ENCODE results near the gene OAF.
"Not testable (repeated sequence)": the region's sequence is repeated elsewhere in the genome, so short reads cannot be mapped to it uniquely, and the experiment has no call there.

Gene OAF

GRCh38 chr11:120210626-120211521 lies at the start of gene OAF:
Gene OAF, plus strand, starts transcription at chr11:120211032. Its CDS starts 248 bp downstream, at chr11:120211280.
- in situ Hi-C loops (cut with HindIII; ENCODE audit: low sequenced_read_pairs): no loop called here

DNA sequence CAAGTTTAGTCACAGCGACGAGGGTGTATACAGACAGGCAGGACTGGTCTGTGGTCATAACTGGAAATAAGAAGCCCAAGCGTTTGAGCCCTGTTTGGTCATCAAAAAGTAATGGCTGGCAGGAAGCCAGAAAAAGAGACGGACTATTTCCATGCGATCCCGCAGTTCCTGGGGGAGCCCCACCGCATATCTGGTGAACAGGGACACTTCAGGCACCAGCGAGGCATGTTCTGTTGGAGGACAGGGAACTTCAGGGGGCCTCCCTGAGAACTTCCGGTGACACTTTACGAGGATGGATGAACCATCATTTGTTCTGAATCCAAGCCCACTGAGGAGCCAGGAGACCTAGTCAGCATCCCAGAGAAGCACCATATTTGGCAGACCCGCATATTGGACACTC lies 43.2 kb upstream of the OAF start:
- in situ Hi-C loops (cut with HindIII; ENCODE audit: low sequenced_read_pairs): no loop called here

DNA sequence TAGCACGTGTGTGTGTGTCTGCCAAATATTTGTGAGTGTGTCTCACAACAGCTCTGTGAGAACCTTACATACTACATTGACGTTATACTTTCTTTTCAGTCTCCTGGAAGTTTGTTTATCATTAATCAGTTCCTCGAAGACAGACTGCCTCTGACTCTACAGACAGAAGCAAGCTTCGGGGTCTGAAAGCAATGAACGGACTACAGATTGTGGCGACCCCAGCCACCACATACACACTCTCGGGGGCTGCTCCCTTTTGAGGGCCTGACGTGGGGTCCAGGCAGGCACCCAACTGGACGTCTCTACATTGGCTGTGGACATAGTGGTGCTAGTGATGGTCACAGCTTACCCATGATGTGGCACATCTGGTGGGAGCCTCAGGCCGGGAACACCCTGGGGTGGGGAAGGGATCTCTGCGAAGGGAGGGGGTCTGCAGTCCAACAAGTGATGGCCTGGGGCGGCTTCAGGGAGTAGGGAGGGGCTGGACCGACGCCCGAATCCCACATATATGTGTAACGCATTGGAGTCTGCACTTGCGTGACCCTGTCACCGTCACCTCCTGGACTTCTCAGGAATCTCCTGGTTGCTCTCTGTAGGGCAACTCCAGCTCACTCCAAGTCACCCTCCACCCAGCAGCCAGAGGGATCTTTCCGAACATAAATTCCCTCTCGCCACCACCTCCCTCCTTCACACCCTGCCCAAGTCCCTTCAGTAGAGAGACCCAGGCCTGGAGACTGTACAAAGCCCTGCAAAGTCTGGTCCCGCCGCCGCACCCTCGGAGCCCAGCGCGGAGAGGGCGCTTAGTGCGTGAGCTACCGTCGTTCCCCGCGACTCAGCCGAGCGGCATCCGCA lies 42.5 kb upstream of the OAF start:
- in situ Hi-C loops (cut with HindIII; ENCODE audit: low sequenced_read_pairs): no loop called here

DNA sequence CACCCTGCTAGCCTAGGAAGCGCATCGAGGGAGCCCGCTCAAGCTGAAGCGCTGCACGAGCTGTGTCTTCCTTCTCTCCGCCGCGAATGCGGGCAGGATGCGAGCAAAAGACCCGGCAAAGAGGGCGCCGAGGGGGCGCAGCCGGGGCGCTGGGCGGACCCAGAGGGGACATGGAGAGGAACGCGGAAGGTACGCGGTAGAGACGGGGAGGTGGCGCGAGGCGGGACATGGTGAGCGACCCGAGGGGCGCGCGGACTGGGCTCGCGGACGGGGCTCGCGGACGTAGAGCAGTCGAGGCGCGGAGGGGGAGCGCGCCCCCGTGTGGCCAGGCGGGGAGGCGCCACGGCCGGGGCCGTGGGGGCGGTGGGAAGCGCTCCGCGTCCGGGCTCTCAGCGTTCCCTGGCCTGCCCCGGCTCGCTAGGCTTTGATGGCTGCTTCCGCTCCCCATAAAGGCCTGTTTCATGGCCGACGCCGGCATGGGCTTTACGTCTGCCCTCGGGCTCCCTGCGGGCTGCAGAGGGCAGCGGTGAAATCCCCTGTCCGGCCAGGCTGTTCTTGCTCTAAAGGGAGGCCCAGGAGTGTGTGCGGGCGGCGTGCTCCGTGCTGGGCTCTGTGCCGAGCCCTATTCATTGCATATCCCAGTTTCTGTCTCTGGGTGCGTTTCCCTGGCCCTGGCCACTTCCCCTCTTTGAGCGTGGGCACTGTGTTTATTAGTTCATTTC lies 41.7 kb upstream of the OAF start:
- in situ Hi-C loops (cut with HindIII; ENCODE audit: low sequenced_read_pairs): no loop called here

GRCh38 chr11:120169981-120170698 lies 40.7 kb upstream of the OAF start:
- in situ Hi-C loops (cut with HindIII; ENCODE audit: low sequenced_read_pairs): no loop called here

DNA sequence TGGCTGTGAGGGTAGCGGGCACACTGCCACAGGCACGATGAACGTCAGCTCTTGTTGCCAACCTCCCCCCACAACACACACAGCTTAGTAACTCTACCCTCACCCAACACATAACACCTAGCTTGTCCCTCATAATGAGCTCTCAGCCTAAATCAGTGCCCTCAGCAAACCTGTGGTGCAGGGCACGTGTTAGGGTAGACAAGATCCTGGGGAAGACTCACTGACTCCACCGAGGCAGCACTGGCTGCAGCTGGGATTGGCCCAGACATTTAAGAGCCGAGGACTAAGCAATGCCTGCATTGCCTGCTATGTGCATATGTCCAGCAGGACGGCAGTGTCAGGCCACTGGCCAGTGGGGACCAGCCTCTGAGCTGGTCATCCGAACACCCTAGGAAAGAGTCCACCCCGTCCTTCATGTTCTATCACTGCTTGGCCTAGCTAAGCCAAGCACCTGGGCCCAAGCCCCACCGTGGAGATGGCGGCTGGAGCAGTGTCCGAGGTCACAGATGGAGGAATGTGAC lies 40.0 kb upstream of the OAF start:
- in situ Hi-C loops (cut with HindIII; ENCODE audit: low sequenced_read_pairs): no loop called here

GRCh38 chr11:120172054-120172911 lies 38.5 kb upstream of the OAF start:
- in situ Hi-C loops (cut with HindIII; ENCODE audit: low sequenced_read_pairs): no loop called here

DNA sequence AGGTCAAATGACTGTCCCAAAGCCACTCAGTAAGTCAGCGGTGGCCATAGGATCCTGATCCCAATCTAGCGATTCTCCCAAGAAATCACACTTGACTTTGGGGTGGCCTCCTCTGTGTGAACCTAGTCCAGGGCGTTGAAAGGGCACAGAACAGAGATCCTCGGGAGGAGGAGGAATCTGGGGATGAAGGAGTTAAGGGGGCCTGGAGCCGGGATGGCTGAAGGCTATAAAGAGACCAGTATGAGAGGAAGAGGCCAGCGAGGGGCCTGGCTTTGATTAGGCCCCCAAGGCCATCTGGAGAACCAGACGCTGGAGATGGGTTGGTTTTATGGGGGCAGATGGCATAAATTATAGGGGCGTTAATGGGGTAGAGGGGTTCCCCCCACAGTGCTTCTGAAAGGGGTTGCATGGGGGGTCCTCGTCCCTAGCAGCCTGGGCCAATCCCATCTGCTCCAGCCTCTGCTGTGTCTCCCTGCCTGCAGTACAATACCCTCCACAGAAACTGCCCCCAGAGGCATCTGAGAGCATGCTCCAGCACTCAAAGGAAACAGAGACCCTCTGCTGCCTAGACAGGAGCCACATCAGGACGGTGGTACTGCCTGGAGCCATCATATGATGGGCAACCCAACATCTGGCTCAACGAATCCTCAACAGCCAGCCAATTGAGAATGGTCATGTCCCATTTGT lies 37.7 kb upstream of the OAF start:
- in situ Hi-C loops (cut with HindIII; ENCODE audit: low sequenced_read_pairs): no loop called here

DNA sequence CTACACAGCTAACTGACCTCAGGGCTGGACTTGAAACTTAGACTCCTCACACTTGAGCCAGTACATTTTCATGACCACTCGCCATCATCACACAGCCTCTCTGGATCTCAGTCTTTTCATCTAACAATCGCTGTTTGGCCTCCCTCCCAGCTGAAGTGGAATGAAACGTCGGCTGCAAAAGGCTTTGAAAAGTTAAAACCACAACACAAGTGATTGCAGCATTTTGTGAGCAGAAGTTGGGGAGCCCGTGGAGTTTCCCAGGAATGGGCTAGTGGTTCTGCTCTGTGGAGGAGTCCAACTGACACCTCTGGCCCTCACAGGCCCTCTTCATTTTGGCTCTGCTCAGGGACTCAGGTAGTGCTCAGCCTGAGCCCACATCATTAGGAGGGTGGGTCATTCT lies 37.0 kb upstream of the OAF start:
- in situ Hi-C loops (cut with HindIII; ENCODE audit: low sequenced_read_pairs): no loop called here

DNA sequence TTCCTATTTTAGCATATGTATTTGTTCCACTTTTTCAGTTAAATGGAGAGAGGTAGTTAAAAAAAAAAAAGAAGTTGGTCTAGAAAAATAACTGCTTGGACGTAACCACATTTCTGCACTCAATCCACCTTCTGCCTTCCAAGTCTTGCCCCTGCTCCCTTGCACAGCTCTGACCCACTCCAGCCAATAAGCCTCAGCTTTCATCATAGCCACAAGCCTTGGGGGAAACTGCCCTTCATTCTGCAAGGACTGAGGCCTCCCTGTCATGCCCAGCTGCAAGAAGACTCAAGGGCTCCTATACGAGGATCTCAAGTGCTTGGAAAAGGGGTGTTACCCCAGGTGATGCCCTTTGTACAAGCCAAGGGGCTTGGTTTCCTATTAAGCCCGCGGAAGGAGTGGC lies 36.0 kb upstream of the OAF start:
- in situ Hi-C loops (cut with HindIII; ENCODE audit: low sequenced_read_pairs): loop anchor here (5.0 kb wide), 1 partner anchor 52 kb away; no protein-coding TSS in a partner anchor

- in situ Hi-C loops (cut with HindIII; ENCODE audit: low sequenced_read_pairs): loop anchor here (5.0 kb wide), 1 partner anchor 49 kb away; no protein-coding TSS in a partner anchor
Measured at GRCh38 chr11:120178561-120179056, 32.2 kb upstream of the OAF start.

DNA sequence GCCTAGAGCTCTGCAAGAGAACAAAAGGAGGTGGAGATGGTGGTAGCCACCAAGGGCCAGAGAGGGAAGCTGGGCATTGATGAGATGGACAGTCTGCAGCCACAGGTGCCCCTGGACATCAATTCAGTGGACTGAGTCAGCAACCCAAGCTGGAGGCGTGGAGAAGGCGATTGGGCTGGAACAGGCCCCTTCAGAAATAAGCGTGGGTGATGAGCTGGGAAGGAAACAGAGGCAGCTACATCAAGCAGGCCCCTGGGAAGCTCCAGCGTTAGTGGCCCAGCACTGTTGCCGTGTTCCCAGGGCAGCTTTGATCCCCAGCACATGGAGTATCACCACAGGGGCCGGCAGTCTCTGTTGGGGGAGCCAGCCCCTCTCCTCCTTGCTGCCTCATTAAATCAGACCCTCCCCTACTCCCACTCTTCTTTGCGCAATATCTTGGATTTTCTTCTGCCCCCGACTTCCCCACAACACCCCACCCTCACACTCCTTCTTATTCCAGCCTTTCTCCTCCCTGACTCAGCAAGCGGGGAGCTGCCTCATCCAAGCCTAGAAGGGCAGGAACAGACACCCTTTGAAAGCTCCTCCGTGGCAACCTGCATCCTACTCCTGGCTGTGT lies 31.7 kb upstream of the OAF start:
- in situ Hi-C loops (cut with HindIII; ENCODE audit: low sequenced_read_pairs): loop anchor here (5.0 kb wide), 1 partner anchor 48 kb away; no protein-coding TSS in a partner anchor

DNA sequence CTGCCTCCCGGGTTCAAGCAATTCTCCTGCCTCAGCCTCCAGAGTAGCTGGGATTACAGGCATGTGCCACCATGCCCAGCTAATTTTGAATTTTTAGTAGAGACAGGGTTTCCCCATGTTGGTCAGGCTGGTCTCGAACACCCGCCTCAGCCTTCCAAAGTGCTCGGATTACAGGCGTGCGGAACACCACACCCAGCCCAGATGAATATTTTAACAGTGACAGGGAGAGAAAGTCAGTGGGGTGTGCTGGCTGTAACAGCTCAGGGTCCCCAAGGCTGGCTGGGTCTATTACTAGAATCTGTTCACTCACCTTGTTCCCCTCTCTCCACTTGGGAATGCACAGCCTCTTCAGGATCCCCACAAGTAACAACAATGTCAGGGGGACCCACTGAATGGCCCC lies 30.8 kb upstream of the OAF start:
- in situ Hi-C loops (cut with HindIII; ENCODE audit: low sequenced_read_pairs): not testable (repeated sequence)

DNA sequence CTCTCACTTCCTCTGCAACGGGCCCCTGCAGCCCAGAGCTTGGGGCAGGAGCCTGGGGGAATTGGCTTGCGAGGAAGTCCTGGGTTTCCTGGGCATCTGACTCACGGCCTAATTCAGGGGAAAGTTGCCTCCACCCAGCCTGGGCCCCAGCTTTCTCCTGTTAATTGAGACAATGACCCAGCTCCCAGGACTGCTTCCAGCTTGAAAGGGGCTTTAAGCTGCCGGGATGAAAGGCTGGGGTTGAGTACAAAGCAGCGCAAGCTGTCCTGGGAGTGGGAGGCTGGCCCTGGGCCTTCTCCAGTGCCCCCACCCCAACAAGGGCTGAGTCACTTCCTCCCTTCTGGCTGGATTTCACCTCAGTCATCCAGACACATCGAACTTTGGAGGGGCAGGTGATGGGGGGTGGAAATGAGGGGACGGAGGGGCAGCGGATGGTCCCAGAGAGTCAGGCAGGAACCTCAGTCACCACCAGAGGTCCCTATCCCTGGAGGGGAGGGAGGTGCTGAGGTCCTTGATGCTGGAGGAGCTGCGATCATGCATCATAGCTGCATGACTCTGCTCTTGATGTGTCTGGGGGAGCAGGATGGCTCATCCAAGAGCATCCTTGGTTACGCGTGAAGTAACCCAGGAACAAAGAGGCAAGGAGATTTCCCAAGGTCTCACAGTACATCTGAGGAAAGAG lies 30.1 kb upstream of the OAF start:
- in situ Hi-C loops (cut with HindIII; ENCODE audit: low sequenced_read_pairs): no loop called here

DNA sequence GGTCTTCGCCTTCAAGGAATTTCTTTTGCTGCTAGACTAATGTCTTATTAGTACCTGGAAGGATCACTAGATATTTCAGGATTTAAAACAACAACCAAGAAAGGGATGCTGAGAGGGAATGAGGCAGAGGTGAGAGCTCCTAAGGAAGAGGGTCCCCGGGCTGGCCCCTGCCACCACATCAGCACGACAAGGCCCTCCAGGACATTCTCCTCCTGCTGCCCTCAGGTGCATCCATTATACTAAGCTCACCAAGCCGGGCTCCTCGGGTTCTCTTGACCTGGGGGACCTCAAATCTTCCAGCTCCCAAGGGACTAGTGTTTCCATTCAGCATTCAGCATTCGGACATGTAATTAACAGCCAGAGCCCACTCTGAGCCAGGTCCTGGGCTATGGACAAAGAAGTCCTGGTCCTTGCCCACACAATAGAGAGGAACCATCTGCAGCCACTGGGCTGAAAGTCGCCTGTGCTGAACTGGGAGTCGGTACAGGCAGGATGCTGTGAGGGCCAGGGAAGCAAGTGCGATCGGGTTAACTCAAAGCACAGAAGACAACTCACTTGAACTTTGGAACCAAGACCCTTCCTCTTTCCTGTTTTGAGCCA lies 29.4 kb upstream of the OAF start:
- in situ Hi-C loops (cut with HindIII; ENCODE audit: low sequenced_read_pairs): no loop called here

- in situ Hi-C loops (cut with HindIII; ENCODE audit: low sequenced_read_pairs): no loop called here
Measured at GRCh38 chr11:120182372-120182771, 28.5 kb upstream of the OAF start.
